HG02759 (cell line): ENCODE data around the gene NCEH1.
"Not testable (repeated sequence)": the region's sequence is repeated elsewhere in the genome, so short reads cannot be mapped to it uniquely, and the experiment has no call there.

Experiments
- ATAC-seq: cut with Tn5 transposase; IDR thresholded peaks from one replicate; pipeline ENCODE4 v1.9.1; 2021; ENCODE audit warnings: mild to moderate bottlenecking, moderate library complexity; ENCODE audit not compliant: unreplicated experiment

Gene NCEH1

GRCh38 chr3:172707967-172708366 is 2.9 kb downstream of the NCEH1 start:
- ATAC-seq, result no peak

- no peak for ATAC-seq
Observed at GRCh38 chr3:172707030-172707429, 3.8 kb downstream of the NCEH1 start.

- ATAC-seq, result no peak
Observed at GRCh38 chr3:172705170-172705569, 5.7 kb downstream of the NCEH1 start.

GRCh38 chr3:172704001-172704400 is 6.9 kb downstream of the NCEH1 start:
- ATAC-seq, result no peak

GRCh38 chr3:172702731-172703130 is 8.1 kb downstream of the NCEH1 start:
- ATAC-seq, result not testable (repeated sequence)

GRCh38 chr3:172702256-172702655 is 8.6 kb downstream of the NCEH1 start:
- ATAC-seq, result peak; percentile 10

GRCh38 chr3:172701751-172702150 is 9.1 kb downstream of the NCEH1 start:
- ATAC-seq, result peak; percentile 70

- ATAC-seq, result no peak
Observed at GRCh38 chr3:172700936-172701455, 9.9 kb downstream of the NCEH1 start.

- no peak for ATAC-seq
Observed at GRCh38 chr3:172700256-172700655, 10.6 kb downstream of the NCEH1 start.

GRCh38 chr3:172699031-172699430 is 11.8 kb downstream of the NCEH1 start:
- no peak for ATAC-seq

- ATAC-seq, result no peak
Observed at GRCh38 chr3:172698631-172699030, 12.2 kb downstream of the NCEH1 start.

- no peak for ATAC-seq
Observed at GRCh38 chr3:172697558-172697957, 13.3 kb downstream of the NCEH1 start.

GRCh38 chr3:172696357-172696756 is 14.5 kb downstream of the NCEH1 start:
- no peak for ATAC-seq

GRCh38 chr3:172694573-172695246 is 16.2 kb downstream of the NCEH1 start:
- ATAC-seq, result no peak

GRCh38 chr3:172692751-172693338 is 18.0 kb downstream of the NCEH1 start:
- ATAC-seq, result peak; percentile 69

- no peak for ATAC-seq
Observed at GRCh38 chr3:172690936-172691335, 19.9 kb downstream of the NCEH1 start.

- no peak for ATAC-seq
Observed at GRCh38 chr3:172688588-172688987, 22.3 kb downstream of the NCEH1 start.

- ATAC-seq, result no peak
Observed at GRCh38 chr3:172687501-172687900, 23.4 kb downstream of the NCEH1 start.

GRCh38 chr3:172685331-172686214 is 25.3 kb downstream of the NCEH1 start:
- no peak for ATAC-seq

- no peak for ATAC-seq
Observed at GRCh38 chr3:172680684-172681083, 30.2 kb downstream of the NCEH1 start.

GRCh38 chr3:172679599-172679998 is 31.3 kb downstream of the NCEH1 start:
- no peak for ATAC-seq

GRCh38 chr3:172678068-172678467 is 32.8 kb downstream of the NCEH1 start:
- ATAC-seq, result no peak
